ENCODE results near the gene ADARB1.

The ADARB1 gene

DNA sequence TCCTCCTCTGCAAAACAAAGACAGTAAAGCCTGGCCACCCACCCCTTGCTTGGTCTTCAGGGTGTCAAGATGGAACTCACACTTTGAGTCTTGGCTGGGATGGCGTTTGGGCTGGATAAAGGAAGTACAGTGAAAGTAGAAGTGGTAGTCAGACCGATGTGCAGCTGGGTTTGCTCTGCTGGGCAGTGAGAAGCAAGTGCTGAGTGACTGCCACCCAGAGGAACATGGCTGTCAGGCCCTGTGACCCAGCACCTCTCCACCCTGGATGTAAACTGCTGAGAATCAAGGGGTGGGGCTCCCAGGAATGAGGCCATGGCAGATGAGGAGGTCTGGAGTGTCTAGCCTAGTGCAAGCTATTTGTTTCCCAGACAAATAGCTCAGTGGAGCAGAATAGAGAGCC lies 162.1 kb downstream of the ADARB1 start:
- no peak for DNase-seq

DNA sequence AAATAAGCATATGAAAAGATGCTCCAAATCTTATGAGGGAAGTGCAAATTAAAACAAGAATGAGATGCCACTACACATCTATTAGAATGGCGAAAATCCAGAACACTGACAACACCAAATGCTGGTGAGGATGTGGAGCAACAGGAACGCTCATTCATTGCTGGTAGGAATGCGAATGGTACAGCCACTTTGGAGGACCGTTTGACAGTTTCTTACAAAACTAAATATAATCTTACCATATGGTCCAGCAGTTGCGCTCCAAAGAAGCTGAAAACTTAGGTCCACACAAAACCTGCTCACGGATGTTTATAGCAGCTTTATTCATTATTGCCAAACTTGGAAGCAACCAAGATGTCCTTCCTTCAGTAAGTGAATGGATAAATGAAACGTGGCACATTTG lies 163.0 kb downstream of the ADARB1 start:
- DNase-seq, result no peak

DNA sequence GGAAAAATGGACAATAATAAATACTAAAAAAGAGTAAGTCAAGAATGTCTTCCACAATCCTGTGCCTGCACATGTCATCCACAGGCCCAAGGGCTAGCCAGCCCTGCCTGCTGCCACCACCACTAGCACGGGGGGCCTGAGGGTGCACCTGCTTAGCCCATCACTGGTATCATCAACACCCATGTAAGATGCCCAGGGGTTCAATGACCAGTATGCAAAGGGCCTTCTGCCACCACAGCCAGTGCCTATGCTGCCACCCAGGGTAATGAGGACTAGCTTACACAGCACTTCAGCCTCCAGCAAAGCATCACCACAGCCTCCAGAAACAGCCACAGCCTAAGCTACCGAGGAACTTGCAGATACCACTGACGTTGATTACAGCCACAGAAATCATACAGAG lies 167.0 kb downstream of the ADARB1 start:
- no peak for DNase-seq

DNA sequence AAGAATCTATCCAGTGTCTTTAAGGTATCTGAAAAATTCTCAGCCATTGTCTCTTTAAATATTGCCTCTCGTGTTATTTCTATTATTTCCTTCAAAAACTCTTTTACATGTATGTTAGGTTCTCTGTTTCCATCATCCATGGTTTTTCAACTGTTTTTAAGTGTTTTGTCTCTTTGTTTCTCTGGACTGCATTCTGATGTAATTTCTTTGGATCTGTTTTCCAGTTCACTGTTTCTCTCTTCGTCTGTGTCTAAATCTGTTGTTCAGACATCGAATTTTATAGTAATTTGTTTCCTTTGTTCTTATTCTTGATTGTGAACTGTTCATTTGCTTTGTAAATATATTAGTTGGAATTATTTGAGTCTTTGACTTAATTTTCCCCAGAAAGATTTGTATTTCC lies 169.2 kb downstream of the ADARB1 start:
- DNase-seq, result no peak

DNA sequence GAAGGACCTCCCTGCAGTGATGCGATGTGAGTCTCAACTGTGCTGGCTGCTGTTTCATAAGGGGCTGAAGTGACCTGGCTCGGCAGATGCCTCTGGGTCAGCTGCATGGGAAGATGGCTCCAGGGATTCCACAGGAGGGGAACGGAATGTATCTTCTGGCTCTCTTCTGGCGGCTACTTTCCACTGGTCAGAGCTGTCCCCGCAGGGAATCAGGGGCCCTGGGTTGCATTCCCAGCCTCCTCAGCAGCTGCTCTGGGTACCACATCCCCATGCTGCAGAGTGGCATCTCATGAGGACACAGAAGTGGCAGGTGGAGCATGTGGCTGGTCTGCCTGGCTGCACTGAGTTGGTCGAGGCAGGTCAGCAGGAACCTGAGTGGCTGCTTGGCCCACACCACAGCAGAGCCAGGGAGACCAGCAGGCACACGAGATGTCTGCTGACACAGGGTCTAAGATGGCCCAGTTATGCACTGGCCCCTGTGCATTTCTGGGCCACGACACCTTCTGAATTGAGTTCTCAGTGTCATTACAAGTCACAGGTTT lies 170.5 kb downstream of the ADARB1 start:
- DNase-seq, result no peak

DNA sequence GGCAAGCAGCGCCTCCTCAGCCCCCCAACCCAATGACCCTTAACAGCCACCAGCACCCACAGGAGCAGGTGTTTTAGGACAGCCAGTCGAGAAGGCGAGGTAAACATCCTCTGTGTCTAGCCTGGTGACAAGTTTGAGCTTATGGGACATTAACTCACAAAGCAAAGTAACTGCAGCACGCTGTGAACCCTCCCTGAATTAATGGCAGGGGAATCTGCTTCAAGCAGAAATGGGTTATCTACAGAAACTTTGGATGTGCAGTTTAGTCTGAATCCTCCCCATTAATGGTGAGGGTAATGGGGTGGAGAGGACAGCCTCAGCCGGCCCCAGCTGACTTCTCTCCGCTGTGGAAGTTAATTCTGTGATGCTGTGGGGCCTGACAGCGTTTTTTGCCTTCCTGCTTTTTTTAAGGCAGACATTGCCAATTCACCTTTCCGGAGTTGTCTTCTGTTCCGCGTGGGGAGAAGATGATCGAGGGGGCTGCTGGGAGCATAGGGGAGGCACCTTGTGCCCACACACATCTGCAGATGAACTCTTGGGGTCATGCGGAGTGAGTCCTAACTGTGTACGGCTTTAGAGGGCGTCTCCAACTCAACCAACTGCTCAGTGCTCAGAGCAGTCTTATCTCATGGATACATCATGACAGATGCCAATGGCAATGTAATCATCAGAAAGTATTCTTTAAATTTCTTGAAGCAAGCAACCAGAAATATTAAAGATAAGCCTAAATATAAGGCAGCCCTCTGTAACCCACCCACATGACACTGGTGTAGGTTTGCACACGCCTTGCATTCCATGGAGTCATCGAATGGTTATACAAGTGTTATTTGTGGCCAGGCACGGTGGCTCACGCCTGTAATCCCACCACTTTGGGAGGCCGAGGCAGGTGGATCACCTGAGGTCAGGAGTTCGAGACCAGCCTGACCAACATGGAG lies 172.3 kb downstream of the ADARB1 start:
- no peak for DNase-seq

DNA sequence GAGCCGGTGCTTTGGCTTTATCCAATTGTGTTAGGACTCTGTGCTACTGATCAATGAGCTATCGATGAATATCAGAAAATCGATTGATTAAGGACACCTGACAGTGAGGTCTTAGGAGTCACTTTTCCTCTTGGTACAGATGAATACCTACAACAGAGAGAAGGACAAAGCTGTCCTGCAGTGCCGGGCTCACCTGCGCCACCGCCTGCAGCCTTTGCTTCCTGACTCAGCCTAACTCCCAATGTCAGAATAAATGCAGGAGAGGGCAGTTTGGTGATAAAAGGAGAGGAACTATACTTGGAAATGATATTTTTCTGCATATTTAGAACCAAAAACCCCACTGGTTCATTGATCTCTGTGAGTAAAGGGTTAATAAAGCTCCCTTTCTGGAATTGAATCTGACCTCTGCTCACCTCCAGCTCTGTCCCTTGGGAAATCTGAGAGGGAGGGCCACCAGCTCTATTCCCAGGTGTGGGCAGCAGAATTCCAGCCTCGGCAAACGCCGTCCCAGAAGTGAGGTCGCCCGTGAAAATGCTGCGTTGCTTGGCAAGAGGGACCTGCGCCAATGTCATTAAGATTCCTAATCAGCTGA lies 174.0 kb downstream of the ADARB1 start:
- DNase-seq, result no peak

DNA sequence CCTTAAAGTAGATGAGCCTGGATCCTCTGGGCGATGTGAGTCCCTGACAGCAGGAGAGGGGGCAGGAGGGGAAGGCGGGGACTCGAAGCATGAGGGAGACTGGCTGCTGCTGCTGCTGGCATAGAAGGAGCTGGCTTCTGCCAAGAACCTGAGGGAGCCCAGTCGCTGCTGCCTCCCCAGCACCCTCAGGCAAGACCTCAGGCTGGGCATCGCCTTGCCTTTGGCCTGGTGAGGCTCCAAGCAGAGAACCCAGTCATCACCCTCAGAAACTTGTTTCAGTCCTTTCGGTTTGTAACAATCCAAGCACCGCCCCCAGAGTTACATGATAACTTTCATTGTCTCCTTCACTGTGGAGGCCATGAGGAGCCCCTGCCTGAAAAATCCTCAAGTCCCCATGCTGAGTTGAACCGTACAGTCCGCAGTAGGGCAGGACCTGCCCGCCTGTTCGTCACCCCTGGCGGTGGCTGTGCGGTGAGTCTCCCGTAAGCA lies 174.6 kb downstream of the ADARB1 start:
- peak; percentile 51 for DNase-seq

DNA sequence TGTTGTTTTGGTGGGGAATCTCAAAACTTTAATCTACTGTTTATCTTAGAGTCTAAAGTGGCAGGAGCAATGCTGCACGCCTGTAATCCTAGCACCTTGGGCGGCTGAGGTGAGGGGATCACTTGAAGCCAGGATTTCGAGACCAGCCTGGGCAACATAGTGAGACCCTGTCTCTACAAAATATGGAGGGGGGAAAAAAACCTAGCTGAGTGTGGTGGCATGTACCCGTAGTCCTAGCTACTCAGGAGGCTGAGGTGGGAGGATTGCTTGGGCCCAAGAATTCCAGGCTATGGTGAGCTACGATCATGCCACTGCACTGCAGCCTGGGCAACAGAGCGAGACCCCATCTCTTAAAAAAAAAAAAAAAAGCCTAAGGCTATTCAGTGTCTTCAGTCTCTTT lies 175.2 kb downstream of the ADARB1 start:
- no peak for DNase-seq

DNA sequence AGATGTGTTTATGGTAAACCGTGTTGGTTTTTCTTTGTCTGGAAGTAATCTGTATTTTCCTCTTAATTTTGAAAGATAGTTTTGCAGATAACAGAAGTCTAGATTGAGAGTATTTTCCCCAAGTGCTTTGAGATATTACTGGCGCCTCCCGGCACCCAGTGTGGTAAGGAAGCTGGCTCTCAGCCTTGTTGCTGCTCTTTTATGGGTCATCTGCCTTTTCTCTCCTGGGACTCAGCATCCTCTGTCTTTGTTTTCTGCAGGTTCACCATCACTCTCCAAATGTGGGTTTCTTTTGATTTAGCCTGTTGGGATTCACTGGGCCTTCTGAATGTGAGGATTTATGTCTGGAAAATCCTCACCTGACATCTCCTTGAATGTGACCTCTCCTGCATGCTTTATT lies 175.9 kb downstream of the ADARB1 start:
- DNase-seq, result no peak

DNA sequence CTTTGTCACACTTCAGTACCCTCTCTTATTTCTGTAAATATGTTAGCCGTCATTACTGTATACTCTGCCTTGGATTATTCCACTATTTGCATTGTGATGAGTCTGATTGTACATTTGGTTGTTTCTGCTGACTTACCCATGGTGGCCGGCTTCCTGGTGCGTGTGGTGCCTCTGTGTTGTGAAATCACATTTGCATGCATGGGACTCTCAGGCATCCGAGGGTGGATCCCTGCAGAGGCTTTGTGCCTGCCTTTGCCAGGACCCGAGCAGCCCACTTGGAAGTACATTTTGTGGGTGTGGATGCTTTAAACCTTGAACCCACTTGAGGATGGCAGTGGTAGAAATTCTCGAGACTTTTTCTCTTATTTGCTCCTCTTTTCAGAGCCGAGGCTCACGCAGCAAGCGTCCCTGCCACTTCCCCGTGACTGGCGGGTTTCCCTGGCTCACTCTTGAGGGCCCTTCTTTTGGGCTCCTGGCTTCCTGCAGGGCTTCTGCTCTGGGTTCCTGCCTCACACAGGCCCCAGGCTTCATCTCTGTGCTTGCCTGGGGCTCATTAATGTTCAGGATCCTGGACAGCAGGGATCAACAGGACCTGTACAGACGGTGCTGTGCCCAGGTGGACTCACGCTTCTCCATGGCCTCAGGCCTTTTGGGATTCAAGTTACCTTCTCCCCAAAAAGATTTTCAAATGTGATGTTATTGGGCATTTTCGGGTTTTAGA lies 176.7 kb downstream of the ADARB1 start:
- no peak for DNase-seq

DNA sequence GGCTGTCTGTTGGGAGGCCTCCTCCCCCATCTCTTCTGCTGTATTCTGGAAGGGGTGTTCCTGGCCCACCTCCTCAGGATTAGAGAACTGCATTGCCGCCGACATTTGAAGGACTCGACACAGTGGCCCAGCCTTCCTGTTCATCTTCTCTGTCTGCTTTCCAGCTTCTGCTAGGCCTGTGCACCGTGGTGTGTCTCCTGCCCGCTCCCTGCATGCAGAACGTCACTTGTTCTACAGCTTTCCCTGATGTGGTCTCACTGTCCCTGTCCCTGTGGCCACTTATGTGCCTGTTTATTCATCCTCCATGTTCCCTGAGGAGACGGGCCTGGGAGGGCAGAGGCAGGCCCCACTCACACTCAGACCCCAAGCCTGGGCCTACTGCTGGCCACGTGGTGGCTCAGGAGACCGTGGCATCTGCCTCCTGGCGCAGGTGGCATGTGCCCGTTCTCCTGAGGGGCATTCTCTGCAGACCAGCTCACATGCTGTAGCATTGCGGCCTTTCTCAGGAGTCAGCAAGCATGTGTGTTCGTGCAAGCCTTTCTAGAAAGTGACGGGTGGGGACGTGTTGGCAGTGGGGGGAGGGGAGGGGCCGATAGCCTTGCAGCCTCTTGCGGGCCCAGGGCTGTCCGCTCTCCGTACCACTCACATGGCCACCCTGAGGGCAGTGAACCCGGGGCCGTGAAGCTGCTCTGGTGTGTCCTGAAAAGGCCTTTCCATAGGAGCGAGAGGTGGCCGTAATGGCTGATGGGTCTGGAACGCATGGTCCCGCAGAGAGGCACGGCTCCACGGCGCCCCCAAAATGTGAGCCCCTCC lies 177.5 kb downstream of the ADARB1 start:
- DNase-seq, result no peak

DNA sequence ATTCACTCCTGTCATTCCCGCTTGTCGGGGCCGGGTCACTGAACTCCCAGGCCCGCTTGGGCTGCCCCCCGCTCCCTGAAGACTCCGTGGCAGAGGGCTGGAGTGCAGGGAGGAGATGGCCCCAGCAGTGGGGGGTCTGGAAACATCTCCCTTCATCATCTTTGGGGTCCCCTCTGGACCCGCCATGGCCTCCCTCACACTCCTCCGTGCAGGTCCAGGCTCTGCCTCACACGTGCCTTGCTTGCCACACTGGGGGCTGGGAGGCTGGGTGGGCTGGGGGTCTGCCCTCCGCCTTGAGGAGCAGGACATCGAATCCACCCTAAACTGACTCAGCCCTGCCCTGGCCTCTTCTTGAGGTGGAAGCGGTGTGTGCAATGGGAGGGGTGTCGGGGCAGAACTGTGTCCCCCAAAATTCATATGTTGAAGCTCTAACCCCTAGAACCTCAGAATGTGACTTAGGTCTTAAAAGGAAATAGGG lies 178.1 kb downstream of the ADARB1 start:
- DNase-seq, result no peak

DNA sequence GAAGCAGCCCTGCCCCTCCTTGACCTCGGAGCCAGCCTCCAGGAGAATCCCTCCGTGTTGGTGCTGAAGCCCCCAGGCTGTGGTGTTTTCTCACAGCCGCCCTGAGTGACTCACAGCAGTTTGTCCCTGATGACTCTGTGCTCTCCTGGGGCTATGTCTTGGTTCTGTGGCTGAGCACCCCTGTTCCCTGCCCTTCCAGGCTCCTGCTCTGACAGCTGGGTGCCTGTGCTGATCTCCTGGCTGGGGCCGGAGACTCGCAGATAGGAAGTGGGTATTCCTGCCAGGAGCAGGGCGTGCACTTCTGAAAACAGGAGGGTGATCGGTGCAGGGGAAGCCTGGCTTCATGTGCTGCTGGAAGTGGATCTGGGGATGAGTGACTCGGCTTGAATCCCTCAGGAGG lies 178.8 kb downstream of the ADARB1 start:
- no peak for DNase-seq

DNA sequence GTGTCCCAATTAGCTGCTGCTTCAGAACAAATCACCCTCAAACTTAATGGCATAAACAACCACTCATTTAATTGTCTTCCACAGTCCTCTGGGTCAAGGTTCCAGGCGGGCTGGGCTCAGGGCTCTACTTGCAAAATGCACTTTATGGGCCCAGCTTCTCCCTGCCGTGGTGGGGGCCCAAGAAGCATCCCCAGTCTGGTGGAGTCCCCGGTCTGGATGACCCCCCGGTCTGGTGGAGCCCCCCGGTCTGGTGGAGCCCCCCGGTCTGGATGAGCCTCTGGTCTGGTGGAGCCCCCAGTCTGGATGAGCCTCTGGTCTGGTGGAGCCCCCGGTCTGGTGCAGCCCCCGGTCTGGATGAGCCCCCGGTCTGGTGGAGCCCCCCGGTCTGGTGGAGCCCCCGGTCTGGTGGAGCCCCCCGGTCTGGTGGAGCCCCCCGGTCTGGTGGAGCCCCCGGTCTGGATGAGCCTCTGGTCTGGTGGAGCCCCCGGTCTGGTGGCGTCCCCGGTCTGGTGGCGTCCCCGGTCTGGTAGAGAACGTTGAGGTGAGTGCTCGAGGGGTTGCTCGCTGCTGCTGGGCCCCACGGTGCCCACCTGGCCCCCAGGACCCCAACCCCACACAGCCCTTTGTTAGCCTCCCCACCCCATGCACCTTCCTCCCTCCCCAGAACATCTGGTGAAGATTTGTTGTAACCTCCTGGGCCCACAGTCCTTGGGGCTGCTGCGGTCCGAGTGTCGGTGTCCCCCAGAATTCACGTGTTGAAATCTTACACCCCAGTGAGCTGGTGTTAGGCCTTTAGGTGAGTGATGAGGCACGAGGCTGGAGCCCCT lies 179.5 kb downstream of the ADARB1 start:
- no peak for DNase-seq

DNA sequence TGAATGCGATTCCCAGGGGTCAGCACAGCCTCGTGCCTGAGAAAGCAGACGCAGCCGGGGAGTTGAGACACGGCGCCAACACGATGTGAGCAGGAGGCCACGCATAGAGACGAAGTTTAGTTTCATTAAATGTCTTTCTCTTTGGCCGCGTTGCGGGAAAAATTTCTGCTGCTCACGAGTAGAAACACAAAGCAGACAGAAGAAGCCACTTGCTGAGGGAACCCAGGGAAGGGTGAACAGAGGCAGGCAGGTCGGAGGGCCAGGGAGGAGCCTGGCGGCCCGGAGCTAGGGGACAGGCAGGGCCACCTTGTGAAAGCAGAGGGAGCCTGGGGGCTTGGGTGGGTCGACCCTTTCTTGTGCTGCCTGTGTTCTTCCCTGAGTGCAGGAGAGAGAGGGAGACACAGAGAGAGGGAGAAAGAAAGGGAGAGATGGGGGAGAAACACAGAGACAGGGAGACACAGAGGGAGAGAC lies 180.1 kb downstream of the ADARB1 start:
- no peak for DNase-seq

DNA sequence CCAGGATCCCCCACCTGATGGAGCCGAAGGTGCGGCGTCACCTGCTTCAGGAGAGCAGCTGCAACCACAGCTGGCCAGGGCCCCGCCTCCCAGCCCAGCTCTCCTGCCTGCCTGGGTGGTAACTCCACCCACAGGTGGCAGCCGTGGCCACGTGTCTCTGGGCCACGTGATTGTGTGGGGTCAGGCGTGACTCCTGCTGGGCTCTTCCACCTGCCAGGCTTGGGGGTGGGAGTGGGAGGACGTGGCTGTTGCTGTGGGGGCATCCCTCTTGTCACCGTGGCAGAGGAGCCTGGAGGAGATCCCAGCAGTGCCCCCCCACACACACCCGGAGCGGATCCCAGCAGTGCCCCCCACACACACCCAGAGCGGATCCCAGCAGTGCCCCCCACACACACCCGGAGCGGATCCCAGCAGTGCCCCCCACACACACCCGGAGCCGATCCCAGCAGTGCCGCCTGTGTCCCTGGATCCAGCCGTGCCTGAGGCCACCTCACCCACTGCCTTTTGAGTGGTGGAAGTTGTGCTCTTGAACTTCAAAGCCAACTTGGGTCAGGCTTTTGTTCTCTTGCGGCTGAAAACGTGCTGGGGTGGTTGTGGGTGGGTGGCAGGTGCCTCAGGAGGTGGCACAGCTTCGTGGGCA lies 181.1 kb downstream of the ADARB1 start:
- DNase-seq, result peak; percentile 54

DNA sequence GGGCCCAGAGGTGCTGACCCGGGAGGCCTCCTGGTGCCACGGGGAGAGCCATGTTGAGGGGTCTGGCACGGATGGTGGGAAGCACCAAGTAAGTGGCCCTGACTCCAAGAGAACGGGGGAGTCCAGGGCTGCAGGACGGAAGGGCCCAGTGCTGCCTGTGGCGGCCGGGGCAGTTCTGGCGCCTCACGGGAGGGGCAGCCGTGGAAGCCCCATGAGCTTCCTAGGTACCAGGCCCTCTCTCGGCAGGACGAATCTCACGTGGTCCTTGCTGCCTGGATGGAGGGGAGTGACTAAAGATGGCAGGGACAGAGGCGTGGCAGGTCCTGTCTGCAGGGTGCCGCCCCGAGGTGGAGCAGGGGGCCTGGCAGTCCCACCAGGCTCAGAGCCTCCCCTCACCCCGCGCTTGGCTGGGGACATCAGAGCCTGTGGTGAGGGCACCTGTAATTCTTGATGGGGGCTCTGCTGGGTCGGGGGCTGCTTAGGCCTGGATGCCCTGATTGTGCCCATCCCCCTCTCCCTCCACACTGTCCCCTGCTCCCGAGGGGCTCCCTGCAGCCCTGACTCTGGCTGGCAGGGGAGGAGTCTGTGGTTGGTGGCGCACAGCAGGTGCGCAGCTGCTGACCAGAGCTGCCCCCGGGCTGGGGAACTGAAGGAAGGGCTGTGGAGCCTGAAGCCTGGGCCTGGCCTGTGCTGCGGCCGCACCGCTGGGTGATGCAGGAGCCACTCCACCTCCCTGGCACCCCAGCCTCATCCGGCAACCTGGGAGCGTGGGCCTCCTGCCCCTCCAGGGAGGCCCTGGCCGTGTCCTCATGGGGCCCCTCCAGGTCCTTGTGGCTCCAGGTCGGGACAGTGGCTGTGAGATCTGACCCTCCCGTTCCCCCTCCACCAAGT lies 181.9 kb downstream of the ADARB1 start:
- DNase-seq, result peak; percentile 50

DNA sequence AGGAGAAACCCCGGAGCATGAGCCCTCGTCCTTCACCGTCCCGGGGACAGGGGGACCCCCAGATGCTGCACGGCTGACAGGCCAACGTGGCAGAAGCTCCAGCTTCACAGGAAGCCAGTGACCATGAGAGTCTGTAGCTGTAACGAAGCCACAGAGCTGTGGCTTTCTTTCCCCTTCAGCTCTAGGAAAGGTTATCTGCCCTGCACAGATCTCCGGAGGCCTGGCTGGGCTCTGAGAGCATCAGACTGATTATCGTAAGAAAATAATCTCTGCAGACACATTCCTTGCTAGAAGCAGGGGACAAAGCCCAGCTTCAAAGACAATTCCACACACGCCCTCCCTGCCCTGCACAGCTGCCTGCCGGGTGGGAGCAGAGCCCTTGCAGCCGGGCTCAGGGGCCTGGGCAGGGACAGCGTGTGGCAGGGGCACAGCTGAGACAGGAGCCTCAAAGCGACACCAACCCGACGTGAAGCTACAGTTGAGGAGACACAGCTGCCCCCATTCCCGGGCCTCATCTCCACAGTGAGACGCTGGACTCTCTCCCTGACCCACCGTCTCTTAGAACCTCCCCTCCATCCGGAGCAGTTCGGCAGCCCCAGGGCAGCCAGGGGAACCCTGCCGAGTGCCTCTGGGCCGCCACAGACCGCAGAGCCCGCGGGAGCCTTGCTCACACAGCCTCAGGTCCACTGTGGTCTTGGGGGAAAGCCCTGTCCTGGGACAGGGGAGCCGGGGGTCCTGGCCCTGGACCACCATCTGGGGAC lies 182.7 kb downstream of the ADARB1 start:
- peak; percentile 58 for DNase-seq
